Omental fat pad (tissue), 4 donors: ENCODE measurements around the gene SWT1. TPM values are rescaled to one million over a fixed set of nuclear protein-coding genes. Genes with fewer than 3 reads are reported as not detected.
"Not testable (repeated sequence)": the region's sequence is repeated elsewhere in the genome, so short reads cannot be mapped to it uniquely, and the experiment has no call there.

Source experiments
- ATAC-seq: fragments of 150-250 bp; one replicate; pipeline ENCODE4 v1.9.1; 2016; ENCODE audit warnings: mild to moderate bottlenecking, moderate library complexity; ENCODE audit not compliant: low FRiP score
- DNase-seq: peaks from one replicate; pipeline ENCODE4 v3.0.0-alpha.2; 2019; ENCODE audit warnings: low spot score
- CTCF ChIP-seq, 3 donors: fragments of 450-650 bp; IDR thresholded peaks; one replicate each; pipeline ENCODE4 v1.5.1; 2016 to 2017; ENCODE audit warnings: antibody characterized with exemption in 3 of 3, mild to moderate bottlenecking in 3 of 3, moderate library complexity in 2 of 3
- total RNA-seq, 4 donors: library from RNA; depleted of rRNA; stranded (reverse); fragments of >200 nt; gene quantifications; one replicate each; pipeline ENCODE4 v1.1.0, GENCODE V29; 2016

SWT1 gene
- total RNA-seq, 4 donors from 2014 or later, result 3.6 to 15.1 (median 7.3) TPM

GRCh38 chr1:185208626-185209180 is 51.7 kb downstream of the SWT1 start:
- TF ChIP-seq CTCF (IDR thresholded peaks at IDR 0.05), result no peak
- ATAC-seq (no peak), DNase-seq (no peak)

GRCh38 chr1:185209357-185209756 is 52.4 kb downstream of the SWT1 start:
- not testable (repeated sequence) for DNase-seq, ATAC-seq

- TF ChIP-seq CTCF (IDR thresholded peaks at IDR 0.05), result no peak
- no peak for ATAC-seq
These were observed 56.1 kb downstream of the SWT1 start for GRCh38 chr1:185213091-185213490.

GRCh38 chr1:185215911-185216310 is 58.9 kb downstream of the SWT1 start:
- no peak for TF ChIP-seq CTCF (IDR thresholded peaks at IDR 0.05)
- ATAC-seq (no peak), DNase-seq (no peak)

More at GRCh38 chr1:185213091-185213490, 56.1 kb downstream of the SWT1 start:
- no peak for DNase-seq

GRCh38 chr1:185224132-185224531 is 67.2 kb downstream of the SWT1 start:
- no peak for ATAC-seq
- DNase-seq, result no peak
- no peak for TF ChIP-seq CTCF (IDR thresholded peaks at IDR 0.05)

- no peak for TF ChIP-seq CTCF (IDR thresholded peaks at IDR 0.05)
- DNase-seq (no peak), ATAC-seq (no peak)
These were observed 70.2 kb downstream of the SWT1 start for GRCh38 chr1:185227161-185227560.

- no peak for ATAC-seq
- TF ChIP-seq CTCF (IDR thresholded peaks at IDR 0.05), result no peak
- no peak for DNase-seq
These were observed 72.0 kb downstream of the SWT1 start for GRCh38 chr1:185228979-185229378.
